Common myeloid progenitor, CD34-positive (primary cell): ENCODE measurements around the gene PSG4.
"Not testable (repeated sequence)": the region's sequence is repeated elsewhere in the genome, so short reads cannot be mapped to it uniquely, and the experiment has no call there.

Experiments
- CTCF ChIA-PET: fragments of 350-600 bp; sonication (Branson Sonifier 250); formaldehyde crosslinking; loops from one replicate; lab custom pipeline; 2021; ENCODE audit warnings: antibody characterized with exemption; lab: Charles Lee
- POLR2A ChIA-PET: fragments of 350-600 bp; sonication (Branson Sonifier 250); formaldehyde crosslinking; loops from one replicate; lab custom pipeline; 2021; ENCODE audit warnings: antibody characterized with exemption; lab: Charles Lee
- DNase-seq, 3 donors: peaks; one replicate each; pipeline versions ENCODE4 v3.0.0 to v3.0.0-alpha.2; 2013
- H3K27ac ChIP-seq, 2 experiments: 1 replicate in 1 of 2; 2 replicates in 1 of 2; pipeline ENCODE4 v1.7.0; 2013; ENCODE audit warnings: inconsistent platforms in 2 of 2, low read length in 2 of 2, mild to moderate bottlenecking in 2 of 2, low read depth in 1 of 2, moderate library complexity in 1 of 2; ENCODE audit not compliant: severe bottlenecking in 2 of 2, insufficient read depth in 1 of 2, poor library complexity in 1 of 2
- H3K27me3 ChIP-seq, 5 experiments: replicated peaks in 2 of 5; 1 replicate in 3 of 5; 2 replicates in 2 of 5; pipeline versions ENCODE4 v1.6.1 to v1.7.0; 2013; ENCODE audit warnings: low read length in 4 of 5, mild to moderate bottlenecking in 2 of 5, moderate library complexity in 2 of 5, inconsistent platforms in 1 of 5; ENCODE audit not compliant: insufficient read depth in 5 of 5, control insufficient read depth in 4 of 5
- H3K36me3 ChIP-seq, 4 experiments: 1 replicate in 2 of 4; 2 replicates in 2 of 4; pipeline versions ENCODE4 v1.6.1 to v1.7.0; 2013; ENCODE audit warnings: low read length in 3 of 4, control low read depth in 1 of 4, mild to moderate bottlenecking in 1 of 4; ENCODE audit not compliant: control insufficient read depth in 4 of 4, insufficient read depth in 4 of 4
- H3K4me1 ChIP-seq, 4 experiments: 1 replicate in 3 of 4; 2 replicates in 1 of 4; pipeline versions ENCODE4 v1.6.1 to v1.7.1; 2013; ENCODE audit warnings: low read length in 3 of 4, mild to moderate bottlenecking in 3 of 4, control low read depth in 1 of 4, inconsistent platforms in 1 of 4, moderate library complexity in 1 of 4; ENCODE audit not compliant: control insufficient read depth in 4 of 4, insufficient read depth in 4 of 4; ENCODE audit errors: control extremely low read depth in 1 of 4
- H3K4me3 ChIP-seq, 7 experiments: 1 replicate in 4 of 7; 2 replicates in 3 of 7; pipeline versions ENCODE4 v1.5.1 to v1.7.0; 2013; ENCODE audit warnings: mild to moderate bottlenecking in 7 of 7, low read length in 6 of 7, moderate library complexity in 6 of 7, inconsistent platforms in 2 of 7, low read depth in 2 of 7, control low read depth in 1 of 7; ENCODE audit not compliant: insufficient read depth in 4 of 7, control insufficient read depth in 1 of 7; ENCODE audit errors: extremely low read depth in 1 of 7
- H3K9me3 ChIP-seq, 5 experiments: 1 replicate in 4 of 5; 2 replicates in 1 of 5; pipeline versions ENCODE4 v1.6.1 to v1.7.1; 2013; ENCODE audit warnings: low read length in 4 of 5, mild to moderate bottlenecking in 2 of 5, inconsistent platforms in 1 of 5, low read depth in 1 of 5, moderate library complexity in 1 of 5; ENCODE audit not compliant: control insufficient read depth in 4 of 5, insufficient read depth in 2 of 5; ENCODE audit errors: control extremely low read depth in 1 of 5
- WGBS: methylation state at CpG from one replicate; pipeline ENCODE4 v1.1.5; 2013; ENCODE audit not compliant: insufficient coverage; 5-methylcytosine and 5-hydroxymethylcytosine counted together

Gene PSG4

GRCh38 chr19:43221891-43222290 lies 16.5 kb upstream of the PSG4 start:
- H3K9me3 ChIP-seq, DNase-seq, H3K4me3 ChIP-seq, CTCF ChIA-PET, H3K4me1 ChIP-seq, H3K27me3 ChIP-seq, H3K36me3 ChIP-seq, H3K27ac ChIP-seq, POLR2A ChIA-PET: not testable (repeated sequence)
- WGBS: no CpG with 5 or more reads among the region's 22 CpGs

GRCh38 chr19:43219136-43219535 lies 13.7 kb upstream of the PSG4 start:
- H3K27ac ChIP-seq, H3K9me3 ChIP-seq, H3K4me1 ChIP-seq, CTCF ChIA-PET, DNase-seq, H3K27me3 ChIP-seq, H3K36me3 ChIP-seq, POLR2A ChIA-PET, H3K4me3 ChIP-seq: not testable (repeated sequence)
- whole genome bisulfite sequencing: no CpG with 5 or more reads among the region's 4 CpGs

GRCh38 chr19:43215881-43216280 lies 10.4 kb upstream of the PSG4 start:
- H3K27ac ChIP-seq, H3K36me3 ChIP-seq, POLR2A ChIA-PET, H3K9me3 ChIP-seq, H3K27me3 ChIP-seq, H3K4me1 ChIP-seq, DNase-seq, H3K4me3 ChIP-seq, CTCF ChIA-PET: not testable (repeated sequence)
- no CpG with 5 or more reads among the region's 2 CpGs for WGBS

- ChIA-PET POLR2A (no interaction called here), CTCF (interaction anchor here (2.8 kb wide), 1 partner anchor 218 kb away, joined by 7 read pairs; no protein-coding TSS in a partner anchor)
- Histone ChIP-seq H3K4me1 (peaks cover 0 to 10% (median 0%) of the 10 kb centered on the region in 4 experiments), H3K9me3 (no peaks in the 10 kb centered on the region), H3K27ac (no peak overlapping the region), H3K4me3 (no peak overlapping the region), H3K36me3 (no peaks in the 10 kb centered on the region), H3K27me3 (no peaks in the 10 kb centered on the region)
- DNase-seq: no peak
- 75% methylated on average over 1 of the region's 4 CpGs for WGBS
Observed at GRCh38 chr19:43207991-43208390, 2.6 kb upstream of the PSG4 start.

- H3K27ac ChIP-seq, POLR2A ChIA-PET, H3K4me1 ChIP-seq, DNase-seq, H3K4me3 ChIP-seq, H3K27me3 ChIP-seq, H3K9me3 ChIP-seq, H3K36me3 ChIP-seq: not testable (repeated sequence)
- WGBS: no CpG with 5 or more reads among the region's 8 CpGs
- CTCF ChIA-PET: interaction anchor here (2.8 kb wide), 1 partner anchor 219 kb away, joined by 7 read pairs; no protein-coding TSS in a partner anchor
Observed at GRCh38 chr19:43207174-43207573, 1.7 kb upstream of the PSG4 start.

- DNase-seq, H3K27me3 ChIP-seq, H3K4me3 ChIP-seq, POLR2A ChIA-PET, H3K36me3 ChIP-seq, H3K4me1 ChIP-seq, CTCF ChIA-PET, H3K27ac ChIP-seq, H3K9me3 ChIP-seq: not testable (repeated sequence)
- WGBS: no CpG with 5 or more reads among the region's 7 CpGs
Observed at GRCh38 chr19:43203611-43204010, 1.8 kb downstream of the PSG4 start.

- H3K36me3 ChIP-seq, H3K4me3 ChIP-seq, H3K9me3 ChIP-seq, CTCF ChIA-PET, DNase-seq, H3K27me3 ChIP-seq, H3K27ac ChIP-seq, H3K4me1 ChIP-seq, POLR2A ChIA-PET: not testable (repeated sequence)
- no CpG with 5 or more reads among the region's 2 CpGs for WGBS
Observed at GRCh38 chr19:43201891-43202290, 3.5 kb downstream of the PSG4 start.
